B cell (primary cell): Measurements from ENCODE around the gene KLHL6. TPM values are rescaled to one million over a fixed set of nuclear protein-coding genes. Genes with fewer than 3 reads are reported as not detected.
"Not testable (repeated sequence)": the region's sequence is repeated elsewhere in the genome, so short reads cannot be mapped to it uniquely, and the experiment has no call there.

Experiments used
- ATAC-seq: fragments of 200-7000 bp; cut with Tn5 transposase; one replicate; pipeline ENCODE4 v1.10.0; 2021; ENCODE audit warnings: low read depth, mild to moderate bottlenecking, moderate number of reproducible peaks, moderate library complexity
- CTCF ChIA-PET: fragments of 350-600 bp; sonication (Branson Sonifier 250); formaldehyde crosslinking; loops from one replicate; lab custom pipeline; 2021; ENCODE audit warnings: antibody characterized with exemption, inconsistent platforms; lab: Charles Lee
- POLR2A ChIA-PET: fragments of 350-600 bp; sonication (Branson Sonifier 250); formaldehyde crosslinking; loops from one replicate; lab custom pipeline; 2021; ENCODE audit warnings: antibody characterized with exemption; lab: Charles Lee
- DNase-seq: peaks from one replicate; pipeline ENCODE4 v3.0.0; 2013
- H2AFZ ChIP-seq: 2 replicates; pipeline ENCODE4 v1.6.1; 2012; ENCODE audit warnings: mild to moderate bottlenecking, low read depth, low read length; ENCODE audit not compliant: insufficient read depth, poor library complexity, severe bottlenecking
- H3K27ac ChIP-seq, 2 donors: 1 replicate in 1 of 2; 2 replicates in 1 of 2; pipeline ENCODE4 v1.5.1; 2012 to 2013; ENCODE audit warnings: low read length in 2 of 2, mild to moderate bottlenecking in 2 of 2, moderate library complexity in 1 of 2
- H3K27me3 ChIP-seq, 4 experiments: fragments of 200-600 bp in 1 of 4; sonication (generic) in 1 of 4; replicated peaks in 1 of 4; 1 replicate in 2 of 4; 2 replicates in 2 of 4; pipeline versions ENCODE4 v1.6.1 to v1.7.0; 2013 to 2016; ENCODE audit warnings: low read length in 3 of 4, mild to moderate bottlenecking in 2 of 4, mixed read lengths in 1 of 4, moderate library complexity in 1 of 4; ENCODE audit not compliant: insufficient read depth in 4 of 4, control insufficient read depth in 3 of 4; ENCODE audit errors: control extremely low read depth in 1 of 4
- H3K36me3 ChIP-seq, 2 experiments: replicated peaks in 1 of 2; 1 replicate in 1 of 2; 2 replicates in 1 of 2; pipeline versions ENCODE4 v1.6.1 to v1.7.1; 2013; ENCODE audit warnings: low read length in 1 of 2; ENCODE audit not compliant: insufficient read depth in 2 of 2, control insufficient read depth in 1 of 2; ENCODE audit errors: control extremely low read depth in 1 of 2, extremely low read depth in 1 of 2
- H3K4me1 ChIP-seq, 2 donors: fragments of 200-600 bp in 1 of 2; sonication (generic) in 1 of 2; 1 replicate in 1 of 2; 2 replicates in 1 of 2; pipeline versions ENCODE4 v1.5.1 to v1.6.1; 2013 to 2017; ENCODE audit warnings: low read length in 2 of 2; ENCODE audit not compliant: control insufficient read depth in 2 of 2, insufficient read depth in 2 of 2
- H3K4me2 ChIP-seq: replicated peaks from 2 replicates; pipeline ENCODE3; 2012; ENCODE audit warnings: mild to moderate bottlenecking, low read depth, low read length; ENCODE audit not compliant: poor library complexity, severe bottlenecking
- H3K4me3 ChIP-seq, 5 experiments: fragments of 200-600 bp in 1 of 5; sonication (generic) in 1 of 5; 1 replicate in 3 of 5; 2 replicates in 2 of 5; pipeline versions ENCODE4 v1.5.1 to v1.7.0; 2011 to 2016; ENCODE audit warnings: low read length in 4 of 5, mild to moderate bottlenecking in 4 of 5, low read depth in 2 of 5, control low read depth in 1 of 5, moderate library complexity in 1 of 5; ENCODE audit not compliant: insufficient read depth in 1 of 5; ENCODE audit errors: control extremely low read depth in 1 of 5, extremely low read depth in 1 of 5
- H3K79me2 ChIP-seq: fragments of 200-600 bp; sonication (generic); one replicate; pipeline ENCODE4 v1.6.0; 2016; ENCODE audit warnings: low read length; ENCODE audit not compliant: control insufficient read depth, insufficient read depth
- H3K9ac ChIP-seq: fragments of 200-600 bp; sonication (generic); 2 replicates; pipeline ENCODE4 v1.6.1; 2017; ENCODE audit warnings: mild to moderate bottlenecking, low read length, moderate library complexity
- H3K9me3 ChIP-seq, 3 donors: one replicate each; pipeline versions ENCODE4 v1.6.1 to v1.7.1; 2013; ENCODE audit warnings: low read length in 2 of 3; ENCODE audit not compliant: control insufficient read depth in 2 of 3, insufficient read depth in 1 of 3; ENCODE audit errors: control extremely low read depth in 1 of 3
- H4K20me1 ChIP-seq: 2 replicates; pipeline ENCODE4 v1.6.0; 2012; ENCODE audit warnings: mild to moderate bottlenecking, low read length; ENCODE audit not compliant: insufficient read depth, control insufficient read depth, poor library complexity, severe bottlenecking
- H3K27ac Mint-ChIP-seq: one replicate; pipeline ENCODE4 v1.8.0; 2021; ENCODE audit warnings: mixed read lengths
- H3K27me3 Mint-ChIP-seq: one replicate; pipeline ENCODE4 v1.8.0; 2021; ENCODE audit warnings: mixed read lengths
- H3K4me1 Mint-ChIP-seq: one replicate; pipeline ENCODE4 v1.8.0; 2021; ENCODE audit warnings: mixed read lengths
- H3K4me3 Mint-ChIP-seq: one replicate; pipeline ENCODE4 v1.8.0; 2021; ENCODE audit warnings: mixed read lengths
- H3K9me3 Mint-ChIP-seq: one replicate; pipeline ENCODE4 v1.8.0; 2022; ENCODE audit warnings: mixed read lengths; ENCODE audit not compliant: insufficient read depth
- EZH2 ChIP-seq: IDR thresholded peaks from 2 replicates; pipeline ENCODE4 v1.6.1; 2012; ENCODE audit warnings: borderline replicate concordance, low read depth, mild to moderate bottlenecking, moderate library complexity, low read length; ENCODE audit not compliant: insufficient read depth, poor library complexity, severe bottlenecking
- WGBS: methylation state at CpG from one replicate; pipeline ENCODE4 v1.1.5; 2013; ENCODE audit warnings: missing lambda C conversion rate; ENCODE audit not compliant: insufficient coverage; 5-methylcytosine and 5-hydroxymethylcytosine counted together
- intact Hi-C: fragments of 100-400 bp; cut with micrococcal nuclease; formaldehyde crosslinking; loops from one replicate; pipeline ENCODE4 v1.10.0; 2022
- polyA plus RNA-seq: library from polyadenylated mRNA; depleted of rRNA; stranded (reverse); fragments of >200 nt; gene quantifications from 2 replicates; pipeline ENCODE4 v1.2.3, GENCODE V29; 2012
- total RNA-seq, 2 donors: library from RNA; stranded (reverse); fragments of 120-200 nt in 1 of 2; gene quantifications; 1 replicate in 1 of 2; 2 replicates in 1 of 2; pipeline versions ENCODE4 v1.2.3 to v1.2.4, GENCODE V29; 2013 to 2022
- TF ChIP-seq, protein P1 (sequence below): fragments of 200-600 bp; IDR thresholded peaks from one replicate; pipeline ENCODE4 v1.8.0; 2022; ENCODE audit warnings: antibody characterized with exemption, mild to moderate bottlenecking

KLHL6 gene
- total and polyA plus RNA-seq, 2 donors (not counting 1 experiment from before 2014, with no cell fraction given) = 29.6 to 69.7 TPM

DNA sequence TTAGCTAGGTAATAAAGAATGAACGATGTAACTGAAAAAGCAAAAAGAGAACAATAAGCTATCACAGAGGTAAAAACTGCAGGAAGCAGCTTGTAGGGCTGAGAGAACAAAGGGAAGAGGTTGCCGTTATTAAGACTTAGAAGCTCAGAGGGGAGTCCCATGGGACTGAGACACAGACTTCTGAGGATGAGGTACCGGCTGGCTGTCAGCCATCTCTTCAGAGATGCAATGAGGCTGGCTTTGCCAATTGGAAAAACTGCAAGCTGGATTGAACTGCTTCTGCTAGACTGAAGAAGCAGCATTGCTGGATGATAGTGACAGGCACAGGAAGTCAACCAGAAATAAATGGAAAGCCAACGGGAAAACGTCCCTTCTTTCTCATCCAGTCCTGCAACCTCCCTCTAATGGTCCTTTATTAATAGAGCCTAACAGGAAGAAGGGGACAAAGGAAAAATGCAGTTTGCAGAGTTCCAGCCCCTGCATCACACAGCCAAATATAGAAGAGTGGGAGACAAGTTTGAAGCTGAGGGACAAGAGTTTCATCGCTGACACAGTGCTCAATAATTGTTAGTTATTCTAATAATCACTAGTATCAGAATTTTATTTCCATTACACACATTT, 21.1 kb upstream of the KLHL6 start:
- peaks cover 0 to 16% (median 5%) of the 10 kb centered on the region in 4 experiments for H3K27me3 ChIP-seq
- 0% methylated on average over 3 of the region's 6 CpGs for WGBS
- peaks cover 55% of the 10 kb centered on the region for H3K4me1 Mint-ChIP-seq
- no peaks in the 10 kb centered on the region for H3K36me3 ChIP-seq
- no peaks in the 10 kb centered on the region for H3K9me3 Mint-ChIP-seq
- ChIA-PET CTCF (interaction anchor here (0.5 to 1.2 kb wide), 3 partner anchors 16 to 107 kb away, joined by 3 to 5 read pairs (median 3); no protein-coding TSS in a partner anchor), POLR2A (no interaction called here)
- H2AFZ ChIP-seq = no peak overlapping the region
- H3K27ac ChIP-seq = no peak overlapping the region
- DNase-seq (peak; percentile 58), ATAC-seq (peak; percentile 42)
- H3K9ac ChIP-seq = no peak overlapping the region
- H4K20me1 ChIP-seq = no peaks in the 10 kb centered on the region
- no peak overlapping the region for H3K4me3 ChIP-seq
- H3K9me3 ChIP-seq = no peaks in the 10 kb centered on the region
- H3K4me1 ChIP-seq = peaks cover 9 to 44% of the 10 kb centered on the region in 2 donors
- no peak for TF ChIP-seq EZH2
- TF ChIP-seq, protein P1, sequence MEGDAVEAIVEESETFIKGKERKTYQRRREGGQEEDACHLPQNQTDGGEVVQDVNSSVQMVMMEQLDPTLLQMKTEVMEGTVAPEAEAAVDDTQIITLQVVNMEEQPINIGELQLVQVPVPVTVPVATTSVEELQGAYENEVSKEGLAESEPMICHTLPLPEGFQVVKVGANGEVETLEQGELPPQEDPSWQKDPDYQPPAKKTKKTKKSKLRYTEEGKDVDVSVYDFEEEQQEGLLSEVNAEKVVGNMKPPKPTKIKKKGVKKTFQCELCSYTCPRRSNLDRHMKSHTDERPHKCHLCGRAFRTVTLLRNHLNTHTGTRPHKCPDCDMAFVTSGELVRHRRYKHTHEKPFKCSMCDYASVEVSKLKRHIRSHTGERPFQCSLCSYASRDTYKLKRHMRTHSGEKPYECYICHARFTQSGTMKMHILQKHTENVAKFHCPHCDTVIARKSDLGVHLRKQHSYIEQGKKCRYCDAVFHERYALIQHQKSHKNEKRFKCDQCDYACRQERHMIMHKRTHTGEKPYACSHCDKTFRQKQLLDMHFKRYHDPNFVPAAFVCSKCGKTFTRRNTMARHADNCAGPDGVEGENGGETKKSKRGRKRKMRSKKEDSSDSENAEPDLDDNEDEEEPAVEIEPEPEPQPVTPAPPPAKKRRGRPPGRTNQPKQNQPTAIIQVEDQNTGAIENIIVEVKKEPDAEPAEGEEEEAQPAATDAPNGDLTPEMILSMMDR = no peak
- H3K27me3 Mint-ChIP-seq = peaks cover 16% of the 10 kb centered on the region
- H3K27ac Mint-ChIP-seq = no peak overlapping the region
- no peak overlapping the region for H3K4me3 Mint-ChIP-seq
- no peaks in the 10 kb centered on the region for H3K79me2 ChIP-seq
- intact Hi-C loops = no loop called here
- H3K4me2 ChIP-seq = peak overlapping the region; percentile 7

DNA sequence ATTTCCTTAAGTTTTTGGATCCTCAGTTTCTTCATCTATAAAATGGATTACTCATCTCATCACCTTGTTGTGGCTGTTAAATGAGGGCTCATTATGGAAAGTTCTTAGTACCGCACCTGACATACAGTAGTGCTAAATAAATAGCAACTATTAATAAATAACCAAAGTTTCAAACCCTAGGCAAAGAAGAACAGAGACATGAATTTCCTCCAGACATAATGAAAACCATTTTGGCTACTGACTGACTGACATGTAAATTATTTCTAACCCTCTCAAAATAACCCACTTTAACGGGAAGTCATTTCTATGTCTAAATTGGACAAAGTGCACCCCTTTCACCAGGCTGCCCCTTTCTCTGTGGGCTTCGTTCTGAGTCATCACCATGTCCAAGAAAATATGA, 17.4 kb upstream of the KLHL6 start:
- DNase-seq (no peak), ATAC-seq (no peak)
- H3K4me2 ChIP-seq = no peak overlapping the region
- intact Hi-C loops = no loop called here
- no peaks in the 10 kb centered on the region for H3K9me3 ChIP-seq
- Mint-ChIP-seq H3K9me3 (no peaks in the 10 kb centered on the region), H3K27me3 (peaks cover 20% of the 10 kb centered on the region), H3K27ac (no peak overlapping the region), H3K4me1 (peaks cover 34% of the 10 kb centered on the region), H3K4me3 (no peak overlapping the region)
- peaks cover 6 to 15% of the 10 kb centered on the region in 2 donors for H3K4me1 ChIP-seq
- H3K9ac ChIP-seq = no peak overlapping the region
- no peaks in the 10 kb centered on the region for H3K36me3 ChIP-seq
- H3K27ac ChIP-seq = no peak overlapping the region
- TF ChIP-seq, protein P1 = no peak
- TF ChIP-seq EZH2 = no peak
- ChIA-PET POLR2A (interaction anchor here (0.7 kb wide), 2 partner anchors 15 to 168 kb away, joined by 3 read pairs; no protein-coding TSS in a partner anchor), CTCF (no interaction called here)
- peaks cover 0 to 6% (median 3%) of the 10 kb centered on the region in 4 experiments for H3K27me3 ChIP-seq
- no peaks in the 10 kb centered on the region for H3K79me2 ChIP-seq
- no peak overlapping the region for H3K4me3 ChIP-seq
- WGBS = 100% methylated on average over 1 of the region's 3 CpGs
- H4K20me1 ChIP-seq = no peaks in the 10 kb centered on the region
- H2AFZ ChIP-seq = no peak overlapping the region

DNA sequence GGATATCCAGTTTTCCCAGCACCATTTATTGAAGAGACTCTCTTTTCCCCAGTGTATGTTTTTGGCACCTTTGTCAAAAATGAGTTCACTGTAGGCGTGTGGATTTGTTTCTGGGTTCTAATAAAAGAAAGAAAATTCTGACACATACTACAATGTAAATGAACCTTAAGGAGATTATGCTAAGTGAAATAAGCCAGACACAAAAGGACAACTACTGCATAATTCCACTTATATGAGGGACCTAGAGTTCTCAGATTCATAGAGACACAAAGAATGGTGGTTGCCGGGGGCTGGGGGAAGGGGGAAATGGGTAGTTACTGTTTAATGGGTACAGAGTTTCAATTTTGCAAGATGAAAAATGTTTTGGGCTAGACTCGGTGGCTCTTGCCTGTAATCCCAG, 14.7 kb upstream of the KLHL6 start:
- H3K9me3 Mint-ChIP-seq, H3K27ac ChIP-seq, H3K4me3 ChIP-seq, DNase-seq, H3K4me1 ChIP-seq, intact Hi-C loops, H3K27me3 ChIP-seq, H3K36me3 ChIP-seq, H3K27ac Mint-ChIP-seq, H3K9ac ChIP-seq, ATAC-seq, H3K4me2 ChIP-seq, H3K79me2 ChIP-seq, H4K20me1 ChIP-seq, H3K9me3 ChIP-seq, H2AFZ ChIP-seq, POLR2A ChIA-PET: not testable (repeated sequence)
- Mint-ChIP-seq H3K27me3 (peaks cover 14% of the 10 kb centered on the region), H3K4me3 (peak overlapping the region; percentile 32), H3K4me1 (peaks cover 22% of the 10 kb centered on the region)
- CTCF ChIA-PET = interaction anchor here (1.0 to 1.1 kb wide), 2 partner anchors 21 to 101 kb away, joined by 3 to 4 read pairs; no protein-coding TSS in a partner anchor
- WGBS = 100% methylated on average over 2 of the region's 3 CpGs
